Loucy (cell line): Measurements from ENCODE around the gene RGS1.
A peak's percentile ranks its signal among the peaks of the same experiment; 100 is the strongest.
"Not testable (repeated sequence)": the region's sequence is repeated elsewhere in the genome, so short reads cannot be mapped to it uniquely, and the experiment has no call there.

ENCODE experiments used
- H2AFZ ChIP-seq: fragments of 200-600 bp; sonication (generic); 2 replicates; pipeline ENCODE4 v1.6.0; 2016; ENCODE audit warnings: antibody characterized with exemption, mild to moderate bottlenecking, low read length, moderate library complexity
- H3F3A ChIP-seq: fragments of 200-600 bp; 2 replicates; pipeline ENCODE4 v1.6.0; 2016; ENCODE audit warnings: antibody characterized with exemption, low read depth, mild to moderate bottlenecking
- H3K27me3 ChIP-seq: fragments of 200-600 bp; sonication (generic); 2 replicates; pipeline ENCODE4 v1.6.1; 2014; ENCODE audit warnings: low read length, mild to moderate bottlenecking; ENCODE audit not compliant: insufficient read depth, poor library complexity, severe bottlenecking
- H3K36me3 ChIP-seq: fragments of 200-600 bp; sonication (generic); 2 replicates; pipeline ENCODE4 v1.6.1; 2016; ENCODE audit warnings: low read length; ENCODE audit not compliant: insufficient read depth
- H3K4me1 ChIP-seq: fragments of 200-600 bp; sonication (generic); 2 replicates; pipeline ENCODE4 v1.5.1; 2014; ENCODE audit warnings: low read length, mild to moderate bottlenecking; ENCODE audit not compliant: insufficient read depth, poor library complexity, severe bottlenecking
- H3K4me2 ChIP-seq: fragments of 200-600 bp; sonication (generic); 2 replicates; pipeline ENCODE4 v1.6.0; 2014; ENCODE audit warnings: antibody characterized with exemption, low read length, low read depth, mild to moderate bottlenecking; ENCODE audit not compliant: poor library complexity, severe bottlenecking
- H3K4me3 ChIP-seq: fragments of 200-600 bp; sonication (generic); 2 replicates; pipeline ENCODE4 v1.5.1; 2014; ENCODE audit warnings: low read length, mild to moderate bottlenecking, mixed read lengths; ENCODE audit not compliant: poor library complexity, severe bottlenecking
- H3K79me2 ChIP-seq: fragments of 200-600 bp; sonication (generic); 2 replicates; pipeline ENCODE4 v1.6.1; 2014; ENCODE audit warnings: low read length; ENCODE audit not compliant: insufficient read depth
- H3K9ac ChIP-seq: fragments of 200-600 bp; sonication (generic); 2 replicates; pipeline ENCODE4 v1.6.0; 2014; ENCODE audit warnings: mild to moderate bottlenecking, low read depth, low read length, moderate library complexity; ENCODE audit not compliant: poor library complexity, severe bottlenecking
- H3K9me2 ChIP-seq: fragments of 200-600 bp; sonication (generic); replicated peaks from 2 replicates; pipeline ENCODE4 v1.6.1; 2016; ENCODE audit warnings: low read depth, low read length, mixed read lengths
- H3K9me3 ChIP-seq: fragments of 200-600 bp; sonication (generic); 2 replicates; pipeline ENCODE4 v1.6.1; 2014; ENCODE audit warnings: mild to moderate bottlenecking, antibody characterized with exemption, low read length, low read depth; ENCODE audit not compliant: insufficient read depth
- H4K20me1 ChIP-seq: fragments of 200-600 bp; sonication (generic); 2 replicates; pipeline ENCODE4 v1.6.0; 2014; ENCODE audit warnings: antibody characterized with exemption, low read length, mild to moderate bottlenecking; ENCODE audit not compliant: insufficient read depth, poor library complexity, severe bottlenecking
- CTCF ChIP-seq: fragments of 200-600 bp; sonication (generic); conservative IDR thresholded peaks from 2 replicates; pipeline ENCODE4 v1.5.1; 2014; ENCODE audit warnings: mild to moderate bottlenecking, antibody characterized with exemption, low read length
- EZH2phosphoT487 ChIP-seq: fragments of 200-600 bp; IDR thresholded peaks from 2 replicates; pipeline ENCODE4 v1.6.1; 2018; ENCODE audit warnings: antibody characterized with exemption, mild to moderate bottlenecking, moderate library complexity, borderline replicate concordance

Gene RGS1

DNA sequence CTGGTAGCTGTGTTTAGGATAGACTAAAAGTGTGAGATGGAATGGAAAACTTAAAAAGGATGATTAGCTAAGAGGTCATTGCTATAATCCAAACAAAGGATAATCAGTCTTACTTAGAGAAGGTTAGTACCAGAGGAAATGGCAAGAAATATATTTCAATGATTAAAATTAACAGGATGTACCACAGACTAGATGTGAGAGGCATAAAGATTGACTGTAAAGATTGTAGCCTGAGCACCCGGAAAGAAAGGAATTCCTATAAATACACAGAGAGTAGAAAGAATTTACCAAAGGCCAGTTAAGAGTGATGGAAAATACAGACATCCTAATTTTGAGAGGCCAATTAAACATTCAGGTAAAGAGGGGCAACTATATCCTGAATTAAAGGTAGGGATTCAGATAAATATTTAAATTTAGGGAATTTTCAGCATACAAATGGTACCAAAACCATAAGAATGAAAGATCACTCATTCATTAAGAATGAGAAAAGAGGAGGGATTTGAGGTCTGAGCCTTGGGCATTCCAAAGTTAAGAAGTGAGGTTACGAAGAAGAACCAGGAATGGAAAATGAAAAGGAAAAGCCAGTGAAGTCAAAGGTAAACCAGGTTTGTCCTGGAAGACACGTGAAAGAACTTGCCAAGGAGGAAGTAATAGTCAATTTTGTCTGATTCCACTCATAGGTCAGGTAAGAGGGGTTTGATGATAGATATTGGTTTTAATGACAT, 46.4 kb upstream of the RGS1 start:
- Histone ChIP-seq H3F3A (peaks cover 4% of the 10 kb centered on the region; the same call in 1 of the 2 replicates), H3K9ac (no peak overlapping the region), H3K36me3 (no peaks in the 10 kb centered on the region), H3K4me1 (peaks cover 26% of the 10 kb centered on the region), H2AFZ (no peak overlapping the region), H3K27me3 (no peaks in the 10 kb centered on the region), H3K4me2 (peak overlapping the region; percentile 30), H3K9me2 (no peaks in the 10 kb centered on the region), H3K79me2 (no peaks in the 10 kb centered on the region), H3K4me3 (no peak overlapping the region), H4K20me1 (no peaks in the 10 kb centered on the region), H3K9me3 (no peaks in the 10 kb centered on the region)
- TF ChIP-seq EZH2phosphoT487 = no peak
- TF ChIP-seq CTCF = no peak

DNA sequence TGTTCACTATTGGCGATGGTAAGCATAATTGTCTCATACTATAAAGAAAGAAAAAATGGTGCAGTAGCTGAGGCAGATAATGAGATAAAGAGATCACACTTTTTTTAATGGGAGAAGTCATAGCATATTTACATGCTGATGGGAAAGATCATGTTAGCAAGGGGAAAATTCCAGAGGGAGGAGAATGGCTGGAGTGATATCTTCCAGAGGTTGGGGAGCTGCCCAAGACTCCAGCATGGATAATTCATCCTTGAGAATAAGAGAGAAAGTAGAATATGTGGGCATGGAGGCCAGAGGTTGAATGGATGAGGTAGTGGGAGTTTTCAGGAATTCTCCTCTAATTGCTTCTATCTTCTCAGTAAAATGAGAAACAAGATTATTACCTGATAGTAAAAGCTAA, 45.8 kb upstream of the RGS1 start:
- Histone ChIP-seq H3K79me2 (no peaks in the 10 kb centered on the region), H3K4me3 (no peak overlapping the region), H3K4me1 (peaks cover 26% of the 10 kb centered on the region), H3F3A (peaks cover 4% of the 10 kb centered on the region; the same call in 1 of the 2 replicates), H3K27me3 (no peaks in the 10 kb centered on the region), H3K36me3 (no peaks in the 10 kb centered on the region), H2AFZ (no peak overlapping the region), H3K9me3 (no peaks in the 10 kb centered on the region), H3K9me2 (no peaks in the 10 kb centered on the region), H4K20me1 (no peaks in the 10 kb centered on the region), H3K4me2 (peak overlapping the region; percentile 30), H3K9ac (no peak overlapping the region)
- TF ChIP-seq EZH2phosphoT487 (no peak), CTCF (no peak)

DNA sequence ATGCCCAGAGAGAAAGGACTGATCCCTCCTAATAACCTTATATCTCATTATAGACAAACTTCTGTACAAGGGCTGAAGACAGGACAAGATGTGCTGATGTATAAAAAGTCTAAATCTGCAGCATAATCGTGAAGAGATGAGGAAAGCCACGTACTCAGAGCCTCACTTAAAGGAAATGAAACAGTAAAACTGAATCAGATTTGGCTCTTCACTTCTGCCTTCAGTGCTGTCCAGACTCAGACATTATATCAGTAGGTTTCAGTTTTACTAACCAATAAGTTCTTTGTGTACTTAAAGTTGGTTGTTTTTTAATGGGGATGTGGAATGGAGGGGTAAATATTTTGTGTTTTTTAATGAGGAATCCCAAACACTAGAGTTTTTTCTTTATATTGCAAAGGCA, 45.3 kb upstream of the RGS1 start:
- no peak overlapping the region for H2AFZ ChIP-seq
- no peaks in the 10 kb centered on the region for H3K36me3 ChIP-seq
- H3K9ac ChIP-seq = no peak overlapping the region
- peak overlapping the region; percentile 30 for H3K4me2 ChIP-seq
- no peaks in the 10 kb centered on the region for H3K9me2 ChIP-seq
- H4K20me1 ChIP-seq = no peaks in the 10 kb centered on the region
- H3K4me1 ChIP-seq = peaks cover 26% of the 10 kb centered on the region
- no peaks in the 10 kb centered on the region for H3K27me3 ChIP-seq
- H3K79me2 ChIP-seq = no peaks in the 10 kb centered on the region
- H3K9me3 ChIP-seq = no peaks in the 10 kb centered on the region
- H3K4me3 ChIP-seq = no peak overlapping the region
- peaks cover 4% of the 10 kb centered on the region; the same call in 1 of the 2 replicates for H3F3A ChIP-seq
- no peak for TF ChIP-seq EZH2phosphoT487
- no peak for TF ChIP-seq CTCF

- not testable (repeated sequence) for H3K36me3 ChIP-seq, H3K79me2 ChIP-seq, H3K9me3 ChIP-seq, H3K9me2 ChIP-seq, H3K9ac ChIP-seq, H3K27me3 ChIP-seq, H3F3A ChIP-seq, H4K20me1 ChIP-seq, H2AFZ ChIP-seq, H3K4me3 ChIP-seq
- H3K4me2 ChIP-seq = peak overlapping the region; percentile 30
- peaks cover 26% of the 10 kb centered on the region for H3K4me1 ChIP-seq
These were observed 44.4 kb upstream of the RGS1 start for GRCh38 chr1:192531037-192531703.
